Measurements from ENCODE around the gene GATA5.

- TF ChIP-seq, protein P1, sequence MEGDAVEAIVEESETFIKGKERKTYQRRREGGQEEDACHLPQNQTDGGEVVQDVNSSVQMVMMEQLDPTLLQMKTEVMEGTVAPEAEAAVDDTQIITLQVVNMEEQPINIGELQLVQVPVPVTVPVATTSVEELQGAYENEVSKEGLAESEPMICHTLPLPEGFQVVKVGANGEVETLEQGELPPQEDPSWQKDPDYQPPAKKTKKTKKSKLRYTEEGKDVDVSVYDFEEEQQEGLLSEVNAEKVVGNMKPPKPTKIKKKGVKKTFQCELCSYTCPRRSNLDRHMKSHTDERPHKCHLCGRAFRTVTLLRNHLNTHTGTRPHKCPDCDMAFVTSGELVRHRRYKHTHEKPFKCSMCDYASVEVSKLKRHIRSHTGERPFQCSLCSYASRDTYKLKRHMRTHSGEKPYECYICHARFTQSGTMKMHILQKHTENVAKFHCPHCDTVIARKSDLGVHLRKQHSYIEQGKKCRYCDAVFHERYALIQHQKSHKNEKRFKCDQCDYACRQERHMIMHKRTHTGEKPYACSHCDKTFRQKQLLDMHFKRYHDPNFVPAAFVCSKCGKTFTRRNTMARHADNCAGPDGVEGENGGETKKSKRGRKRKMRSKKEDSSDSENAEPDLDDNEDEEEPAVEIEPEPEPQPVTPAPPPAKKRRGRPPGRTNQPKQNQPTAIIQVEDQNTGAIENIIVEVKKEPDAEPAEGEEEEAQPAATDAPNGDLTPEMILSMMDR (IDR thresholded peaks at IDR 0.05) = no peak
- no peak for TF ChIP-seq POLR2A (IDR thresholded peaks at IDR 0.05)
Measured at GRCh38 chr20:62472941-62473585, 2.7 kb downstream of the GATA5 start.

Measured in uterus (tissue), 2 donors.